OCI-M1 (cell line): ENCODE measurements around the gene ZNF800.

Experiments
- DNase-seq: peaks from one replicate; lab custom pipeline; 2025; lab: John Stamatoyannopoulos, UW

The ZNF800 gene

DNA sequence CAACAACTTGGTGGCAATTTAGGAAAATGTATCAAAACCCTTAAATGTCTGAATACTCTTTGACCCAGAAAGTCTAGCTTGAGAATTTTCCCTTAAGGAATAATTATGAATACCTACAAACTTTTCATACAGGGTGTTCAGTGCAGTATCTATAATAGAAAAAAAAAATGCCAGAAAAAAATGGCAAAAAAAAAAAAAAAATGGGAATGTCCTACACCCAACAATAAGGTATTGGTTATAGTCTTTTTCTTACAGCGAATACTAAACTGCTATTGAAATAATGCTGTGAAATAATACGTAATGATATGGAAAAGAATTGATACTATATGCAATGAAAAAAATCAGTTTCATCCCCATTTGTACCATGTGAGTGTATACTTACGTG lies 44.3 kb downstream of the ZNF800 start:
- no peak for DNase-seq

DNA sequence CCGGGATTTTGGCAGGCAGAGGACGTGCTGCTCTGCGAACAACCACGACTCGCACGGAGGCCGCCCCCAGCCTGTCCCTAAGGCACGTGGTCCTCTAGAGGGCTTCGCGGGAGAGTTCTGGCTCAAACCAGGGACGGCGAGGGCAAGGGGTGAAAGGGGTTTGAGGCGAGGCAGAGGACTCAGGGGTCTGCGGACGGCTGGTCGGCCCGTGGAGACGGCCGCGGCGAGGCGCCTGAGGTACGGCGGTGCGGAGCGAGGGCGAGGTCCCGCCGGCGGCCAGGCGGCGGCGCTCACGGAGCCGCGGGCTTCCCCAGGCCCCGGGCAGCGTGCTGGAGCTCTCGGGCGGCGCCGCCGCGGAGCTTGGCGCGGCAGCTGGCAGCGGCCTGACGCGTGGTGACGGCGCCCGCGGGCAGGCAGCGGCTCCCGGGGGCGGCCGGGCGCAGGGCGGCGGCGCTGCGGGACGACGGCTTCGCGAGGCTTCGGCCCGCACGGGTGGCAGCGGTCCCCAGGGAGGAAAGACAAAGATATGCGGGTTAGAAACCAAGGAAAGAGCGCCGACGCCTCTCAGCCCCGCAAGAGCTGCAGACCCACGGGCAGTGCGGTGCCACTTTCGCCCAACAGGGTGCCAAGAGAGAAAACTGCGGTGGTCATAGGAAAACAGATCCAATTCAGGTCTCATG lies 44.8 kb downstream of the ZNF800 start:
- peak; percentile 71 for DNase-seq

GRCh38 chr7:127346575-127347256 lies 45.8 kb downstream of the ZNF800 start:
- DNase-seq: no peak

DNA sequence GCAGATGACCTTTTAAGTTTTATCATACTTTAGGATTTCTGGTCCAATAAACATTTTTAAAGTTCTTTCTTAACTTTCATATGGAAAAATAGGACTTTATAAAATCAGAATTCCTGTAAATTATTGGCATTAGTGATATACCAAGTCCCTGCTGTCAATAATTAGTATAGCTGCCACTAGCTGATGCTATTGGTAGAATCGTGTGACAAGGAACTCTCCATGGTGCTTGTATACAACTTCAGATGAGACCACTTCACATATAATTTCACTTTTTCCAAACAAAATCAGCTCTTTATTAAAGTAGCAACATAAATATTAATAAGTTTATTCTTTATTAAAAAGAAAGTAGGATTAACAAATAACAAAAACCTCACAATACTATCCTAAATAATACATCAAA lies 49.9 kb downstream of the ZNF800 start:
- DNase-seq: no peak

DNA sequence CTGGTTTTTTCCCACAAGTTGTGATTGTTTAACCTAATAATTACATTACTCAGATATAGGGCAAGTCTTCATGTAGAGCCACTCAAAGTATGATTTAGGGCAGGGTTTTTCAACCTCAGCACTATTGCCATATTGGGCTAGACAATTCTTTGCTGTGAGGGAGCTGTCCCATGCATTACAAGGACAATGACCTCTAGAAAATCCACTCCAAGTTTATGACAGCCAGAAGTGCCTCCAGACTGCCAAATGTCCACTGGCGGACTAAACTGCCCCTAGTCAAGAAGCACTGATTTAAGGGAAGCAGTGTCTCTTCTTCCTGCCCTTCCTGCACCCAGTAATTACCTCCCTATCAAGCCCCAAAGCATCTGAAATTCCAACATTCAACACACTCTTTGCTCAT lies 54.4 kb downstream of the ZNF800 start:
- no peak for DNase-seq

- no peak for DNase-seq
These were observed 54.9 kb downstream of the ZNF800 start for GRCh38 chr7:127337581-127337980.

GRCh38 chr7:127336458-127336857 lies 56.0 kb downstream of the ZNF800 start:
- no peak for DNase-seq

- no peak for DNase-seq
These were observed 59.6 kb downstream of the ZNF800 start for GRCh38 chr7:127332880-127333279.

DNA sequence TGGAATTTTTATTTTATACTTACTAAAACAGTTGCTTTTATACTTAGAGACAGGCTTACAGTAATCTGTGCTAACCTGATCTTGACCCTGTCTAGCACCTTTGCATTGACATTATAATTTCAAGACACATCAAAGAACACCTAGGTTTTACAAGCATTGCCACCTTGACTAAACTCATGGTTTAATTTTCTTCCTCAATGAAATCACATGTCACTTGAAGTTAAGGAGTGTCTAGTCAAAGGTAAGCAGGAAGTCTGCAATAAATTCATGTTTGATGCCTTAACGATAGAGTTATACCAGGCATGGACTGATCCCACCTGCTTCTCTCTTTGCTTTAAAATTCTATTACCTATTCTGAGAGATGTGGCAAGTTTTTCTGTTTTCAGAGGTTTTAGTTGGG lies 62.4 kb downstream of the ZNF800 start:
- no peak for DNase-seq

DNA sequence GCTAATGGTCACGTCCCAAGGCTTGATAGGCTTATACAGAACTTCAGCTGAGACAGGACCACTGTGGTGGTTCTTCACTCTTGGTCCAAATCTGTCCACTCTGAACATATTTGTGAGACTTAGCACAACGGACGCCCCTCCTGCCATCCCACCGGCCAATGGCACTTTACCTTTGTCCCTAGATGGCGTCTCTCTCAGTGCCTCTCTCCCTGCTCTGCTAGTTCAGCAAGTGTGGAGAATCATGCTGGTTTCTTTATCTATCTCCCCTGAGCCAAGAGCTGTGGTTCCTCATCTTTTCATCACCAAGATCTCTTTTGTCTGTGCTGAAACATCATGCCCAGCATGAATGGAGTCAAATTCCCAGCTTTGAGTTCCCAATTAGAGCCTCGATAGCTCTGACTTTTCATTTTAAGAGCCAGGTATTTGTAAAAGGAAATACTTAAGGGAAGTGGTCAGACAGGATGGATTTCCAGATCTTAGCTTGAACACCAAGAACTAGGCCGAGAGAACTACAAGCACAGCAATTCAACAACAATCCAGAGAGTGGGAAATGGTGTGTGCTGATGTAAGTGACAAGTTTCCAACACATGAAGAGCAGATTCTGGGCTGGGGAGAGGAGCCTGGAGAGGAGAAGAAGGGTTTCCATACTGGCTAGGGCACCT lies 69.5 kb downstream of the ZNF800 start:
- no peak for DNase-seq

GRCh38 chr7:127322351-127322750 lies 70.2 kb downstream of the ZNF800 start:
- DNase-seq: no peak

DNA sequence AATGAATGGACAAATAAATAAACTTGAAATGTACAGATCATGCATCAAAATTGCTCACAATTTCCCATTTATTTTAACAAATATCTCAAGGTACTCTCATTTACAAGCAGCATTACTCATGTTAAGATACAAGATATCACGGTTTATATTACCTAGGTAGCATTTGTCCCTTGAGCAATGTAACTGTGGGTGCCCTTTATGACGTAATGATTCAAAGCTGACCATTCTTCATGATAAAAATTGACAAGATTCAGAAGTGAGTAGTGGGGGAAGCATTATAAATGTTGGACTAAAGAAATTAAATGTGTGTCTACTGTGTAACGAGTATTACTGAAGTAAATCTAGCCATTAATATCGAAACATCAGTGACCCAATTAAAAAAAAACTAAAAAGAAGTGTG lies 71.5 kb downstream of the ZNF800 start:
- DNase-seq: no peak
